CD14-positive monocyte (primary cell): Measurements from ENCODE around the gene MEX3D. TPM values are rescaled to one million over a fixed set of nuclear protein-coding genes. Genes with fewer than 3 reads are reported as not detected.

ENCODE experiments used
- DNase-seq, 3 donors: peaks; one replicate each; pipeline ENCODE4 v3.0.0-alpha.2; 2011 to 2022
- H2AFZ ChIP-seq: 2 replicates; pipeline ENCODE4 v1.6.0; 2012; ENCODE audit warnings: mild to moderate bottlenecking, low read depth, low read length, inconsistent platforms; ENCODE audit not compliant: insufficient read depth, poor library complexity, severe bottlenecking
- H3K27ac ChIP-seq, 2 donors: 1 replicate in 1 of 2; 2 replicates in 1 of 2; pipeline ENCODE4 v1.5.1; 2012 to 2013; ENCODE audit warnings: low read length in 2 of 2, control low read depth in 1 of 2, inconsistent platforms in 1 of 2, low read depth in 1 of 2, mild to moderate bottlenecking in 1 of 2
- H3K27me3 ChIP-seq, 2 donors: one replicate each; pipeline versions ENCODE4 v1.6.0 to v1.6.1; 2011 to 2013; ENCODE audit warnings: low read length in 2 of 2; ENCODE audit not compliant: control insufficient read depth in 2 of 2, insufficient read depth in 2 of 2
- H3K36me3 ChIP-seq, 2 donors: replicated peaks in 1 of 2; 1 replicate in 1 of 2; 2 replicates in 1 of 2; pipeline versions ENCODE4 v1.5.1 to v1.6.1; 2012 to 2013; ENCODE audit warnings: low read length in 2 of 2, control low read depth in 1 of 2, inconsistent platforms in 1 of 2, mild to moderate bottlenecking in 1 of 2; ENCODE audit not compliant: insufficient read depth in 2 of 2, control insufficient read depth in 1 of 2
- H3K4me1 ChIP-seq, 2 donors: 1 replicate in 1 of 2; 2 replicates in 1 of 2; pipeline versions ENCODE4 v1.5.1 to v1.6.1; 2012 to 2013; ENCODE audit warnings: low read length in 2 of 2, control low read depth in 1 of 2, inconsistent platforms in 1 of 2, mild to moderate bottlenecking in 1 of 2, moderate library complexity in 1 of 2; ENCODE audit not compliant: insufficient read depth in 2 of 2, control insufficient read depth in 1 of 2
- H3K4me2 ChIP-seq: replicated peaks from 2 replicates; pipeline ENCODE3; 2012; ENCODE audit warnings: low read length, moderate library complexity, mild to moderate bottlenecking; ENCODE audit not compliant: poor library complexity, severe bottlenecking; ENCODE audit errors: extremely low read depth
- H3K4me3 ChIP-seq, 3 experiments: fragments of 200-600 bp in 1 of 3; sonication (generic) in 1 of 3; replicated peaks in 1 of 3; 1 replicate in 2 of 3; 2 replicates in 1 of 3; pipeline ENCODE4 v1.5.1; 2011 to 2013; ENCODE audit warnings: low read length in 3 of 3, mild to moderate bottlenecking in 3 of 3, control low read depth in 2 of 3, low read depth in 2 of 3, inconsistent platforms in 1 of 3, moderate library complexity in 1 of 3
- H3K79me2 ChIP-seq: 2 replicates; pipeline ENCODE4 v1.6.0; 2012; ENCODE audit warnings: mild to moderate bottlenecking, control low read depth, inconsistent platforms, low read length, moderate library complexity; ENCODE audit not compliant: insufficient read depth
- H3K9ac ChIP-seq: 2 replicates; pipeline ENCODE4 v1.6.0; 2017; ENCODE audit warnings: low read length, mild to moderate bottlenecking; ENCODE audit not compliant: insufficient read depth, poor library complexity, severe bottlenecking
- H3K9me3 ChIP-seq, 2 donors: replicated peaks in 1 of 2; 1 replicate in 1 of 2; 2 replicates in 1 of 2; pipeline versions ENCODE4 v1.5.1 to v1.6.1; 2012 to 2013; ENCODE audit warnings: low read length in 2 of 2, control low read depth in 1 of 2; ENCODE audit not compliant: control insufficient read depth in 1 of 2, insufficient read depth in 1 of 2
- H4K20me1 ChIP-seq: 2 replicates; pipeline ENCODE4 v1.6.0; 2012; ENCODE audit warnings: mild to moderate bottlenecking, low read length, control low read depth, moderate library complexity; ENCODE audit not compliant: insufficient read depth
- H3K27ac Mint-ChIP-seq, 7 donors: one replicate each; pipeline ENCODE4 v1.8.0; 2020; ENCODE audit warnings: mild to moderate bottlenecking in 7 of 7, mixed read lengths in 7 of 7, moderate library complexity in 6 of 7, inconsistent platforms in 2 of 7
- H3K27me3 Mint-ChIP-seq, 3 donors: one replicate each; pipeline ENCODE4 v1.8.0; 2021 to 2022; ENCODE audit warnings: low read depth in 3 of 3, mild to moderate bottlenecking in 3 of 3, mixed read lengths in 3 of 3, moderate library complexity in 3 of 3, inconsistent platforms in 1 of 3
- H3K36me3 Mint-ChIP-seq, 2 donors: one replicate each; pipeline ENCODE4 v1.8.0; 2020; ENCODE audit warnings: mixed read lengths in 2 of 2, inconsistent platforms in 1 of 2, mild to moderate bottlenecking in 1 of 2
- H3K4me1 Mint-ChIP-seq: one replicate; pipeline ENCODE4 v1.8.0; 2020; ENCODE audit warnings: mild to moderate bottlenecking, mixed read lengths
- H3K4me3 Mint-ChIP-seq, 2 donors: one replicate each; pipeline ENCODE4 v1.8.0; 2020; ENCODE audit warnings: mild to moderate bottlenecking in 2 of 2, mixed read lengths in 2 of 2, moderate library complexity in 1 of 2
- H3K9me3 Mint-ChIP-seq, 7 donors: one replicate each; pipeline ENCODE4 v1.8.0; 2020 to 2022; ENCODE audit warnings: mixed read lengths in 7 of 7, mild to moderate bottlenecking in 6 of 7, moderate library complexity in 6 of 7, inconsistent platforms in 2 of 7
- CTCF ChIP-seq: fragments of 200-600 bp; IDR thresholded peaks from one replicate; pipeline ENCODE4 v1.8.0; 2022; ENCODE audit warnings: antibody characterized with exemption, mild to moderate bottlenecking
- WGBS: methylation state at CpG from one replicate; pipeline ENCODE4 v1.1.5; 2013; ENCODE audit warnings: missing lambda C conversion rate; ENCODE audit not compliant: insufficient coverage; 5-methylcytosine and 5-hydroxymethylcytosine counted together
- intact Hi-C, 2 donors: fragments of 100-400 bp; cut with micrococcal nuclease; formaldehyde crosslinking; loops; one replicate each; pipeline versions ENCODE4 v1.15.0 to v1.15.1; 2023
- polyA plus RNA-seq, 3 donors: library from polyadenylated mRNA; depleted of rRNA in 1 of 3; unstranded in 2 of 3; stranded (reverse) in 1 of 3; fragments of 300-500 nt in 2 of 3; fragments of >200 nt in 1 of 3; fragmentation: Illumina TruSeq in 2 of 3; gene quantifications; 1 replicate in 2 of 3; 2 replicates in 1 of 3; pipeline ENCODE4 v1.2.3, GENCODE V29; 2012 to 2021

Gene MEX3D
- polyA plus RNA-seq, 3 donors: 0.08 to 1.0 (median 0.10) TPM

- Mint-ChIP-seq H3K4me3 (no peak overlapping the region), H3K4me1 (peaks cover 17% of the 10 kb centered on the region), H3K36me3 (peaks cover 36 to 70% of the 10 kb centered on the region in 2 donors), H3K27ac (no peak overlapping the region), H3K9me3 (no peaks in the 10 kb centered on the region), H3K27me3 (peaks cover 3 to 15% (median 7%) of the 10 kb centered on the region in 3 donors)
- no peak overlapping the region for H3K9ac ChIP-seq
- no peak overlapping the region for H3K4me2 ChIP-seq
- H3K4me1 ChIP-seq: peaks cover 15 to 17% of the 10 kb centered on the region in 2 donors
- H3K36me3 ChIP-seq: peaks cover 47 to 50% of the 10 kb centered on the region in 2 donors
- no peaks in the 10 kb centered on the region for H3K9me3 ChIP-seq
- no peak overlapping the region for H3K4me3 ChIP-seq
- H3K27me3 ChIP-seq: peaks cover 0 to 6% of the 10 kb centered on the region in 2 donors
- H3K79me2 ChIP-seq: no peaks in the 10 kb centered on the region
- H2AFZ ChIP-seq: no peak overlapping the region
- H4K20me1 ChIP-seq: no peaks in the 10 kb centered on the region
- no peak for DNase-seq
- intact Hi-C loops: no loop called here
- WGBS: 98% methylated on average over 36 of the region's 39 CpGs
- H3K27ac ChIP-seq: no peak overlapping the region
- TF ChIP-seq CTCF: no peak
These were observed 44.3 kb upstream of the MEX3D start for GRCh38 chr19:1612114-1613086.

DNA sequence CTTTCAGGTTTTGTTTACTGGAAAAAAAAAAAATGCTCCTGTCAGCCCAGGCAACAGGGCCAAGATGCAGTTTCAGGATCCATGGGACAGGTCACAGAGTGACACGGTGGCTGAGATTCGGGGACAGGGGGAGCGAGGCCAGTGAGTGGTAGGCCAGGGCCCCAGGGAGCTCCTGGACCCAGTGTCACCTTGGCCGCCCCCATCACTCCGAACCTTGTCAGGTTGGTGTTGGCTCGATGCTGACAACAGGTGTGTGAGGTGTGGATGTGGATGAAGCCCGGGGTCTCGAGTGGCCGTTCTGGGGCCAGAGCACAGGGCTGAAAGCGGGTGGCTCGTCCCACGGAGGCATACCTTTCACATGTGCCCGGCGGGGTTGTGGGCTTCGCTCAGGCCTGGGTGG lies 43.2 kb upstream of the MEX3D start:
- intact Hi-C loops: no loop called here
- Histone ChIP-seq H2AFZ (no peak overlapping the region), H3K79me2 (no peaks in the 10 kb centered on the region), H4K20me1 (no peaks in the 10 kb centered on the region), H3K27ac (no peak overlapping the region), H3K4me2 (no peak overlapping the region), H3K4me1 (peaks cover 22 to 23% of the 10 kb centered on the region in 2 donors), H3K36me3 (peaks cover 43 to 50% of the 10 kb centered on the region in 2 donors), H3K9ac (no peak overlapping the region), H3K4me3 (no peak overlapping the region), H3K9me3 (no peaks in the 10 kb centered on the region), H3K27me3 (peaks cover 0 to 6% of the 10 kb centered on the region in 2 donors)
- H3K4me1 Mint-ChIP-seq: peaks cover 22% of the 10 kb centered on the region
- no peak overlapping the region for H3K4me3 Mint-ChIP-seq
- H3K9me3 Mint-ChIP-seq: no peaks in the 10 kb centered on the region
- 98% methylated on average over 11 of the region's 15 CpGs for WGBS
- no peak for DNase-seq
- H3K36me3 Mint-ChIP-seq: peaks cover 36 to 62% of the 10 kb centered on the region in 2 donors
- H3K27me3 Mint-ChIP-seq: peaks cover 3 to 15% (median 7%) of the 10 kb centered on the region in 3 donors
- TF ChIP-seq CTCF: no peak
- H3K27ac Mint-ChIP-seq: no peak overlapping the region
